Measurements from ENCODE around the gene BPHL.
"Not testable (repeated sequence)": the region's sequence is repeated elsewhere in the genome, so short reads cannot be mapped to it uniquely, and the experiment has no call there.

BPHL gene

DNA sequence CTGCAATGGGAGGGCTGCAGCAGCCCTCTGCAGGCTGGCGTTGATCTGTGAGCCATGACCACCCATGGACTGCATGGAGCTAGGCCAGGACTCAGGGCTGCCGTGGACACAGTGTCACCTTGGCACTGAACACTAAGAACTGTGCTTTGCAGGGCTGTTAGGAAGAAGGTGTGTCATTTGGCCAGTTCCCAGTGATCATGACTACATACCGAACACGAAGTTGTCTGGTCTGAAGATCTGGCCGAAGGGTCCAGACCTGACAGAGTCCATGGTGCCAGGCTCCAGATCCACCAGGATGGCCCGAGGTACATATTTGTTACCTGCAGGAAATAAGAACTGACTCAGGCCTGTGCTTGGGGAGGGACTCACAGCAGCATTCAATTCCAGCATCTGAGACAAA is 36.9 kb downstream of the BPHL start:
- peaks cover 49% of the 10 kb centered on the region for H3K27me3 Mint-ChIP-seq
- H3K36me3 Mint-ChIP-seq, DNase-seq, CTCF ChIA-PET, H3K9me3 Mint-ChIP-seq, H3K4me3 Mint-ChIP-seq, H3K27ac Mint-ChIP-seq: not testable (repeated sequence)
- peaks cover 19% of the 10 kb centered on the region for H3K4me1 Mint-ChIP-seq

DNA sequence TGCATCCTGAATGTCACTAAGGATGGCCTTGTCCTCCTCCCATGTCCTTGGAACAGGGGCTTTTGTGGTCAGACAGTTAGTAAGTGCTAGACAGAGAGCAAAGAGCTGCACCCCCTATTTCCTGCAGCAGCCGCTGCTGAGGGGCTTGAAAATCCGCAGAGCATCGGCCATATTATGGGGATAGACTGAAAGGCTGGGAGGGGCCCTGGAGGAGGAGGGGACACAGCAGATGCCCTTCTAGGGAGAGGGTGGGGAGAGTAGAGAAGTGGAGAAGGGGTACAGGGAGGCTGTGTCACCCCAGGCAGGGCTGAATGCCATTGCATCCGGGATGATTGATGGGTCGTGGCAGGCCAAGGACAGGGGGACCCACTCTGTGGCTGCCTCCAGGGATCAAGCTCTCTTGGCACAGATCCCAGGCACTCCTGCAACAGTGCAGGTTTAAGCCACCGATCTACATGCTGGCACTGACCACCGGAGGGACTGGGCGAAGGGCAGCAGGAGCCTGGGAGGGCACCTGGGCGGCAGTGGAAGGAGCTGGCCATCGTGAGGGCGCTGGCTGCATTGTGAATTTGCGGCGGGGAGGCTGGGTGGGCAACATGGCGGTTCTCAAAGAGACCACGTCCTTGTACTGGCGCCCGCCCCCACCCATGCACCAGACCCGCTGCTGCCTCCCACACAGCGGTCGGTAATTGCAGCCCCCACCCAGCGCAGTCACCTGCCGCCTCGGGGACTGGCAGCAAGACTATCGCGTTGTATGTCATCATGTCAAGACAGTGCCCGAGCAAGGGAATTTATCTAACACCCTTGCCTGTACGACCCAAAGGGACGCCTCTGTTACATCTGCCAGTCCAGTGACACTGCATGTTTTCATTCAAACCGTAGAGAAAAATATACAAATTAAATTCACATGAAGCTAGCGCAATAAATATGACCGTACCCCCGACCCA is 37.9 kb downstream of the BPHL start:
- H3K27ac Mint-ChIP-seq = peak overlapping the region; percentile 84
- peaks cover 59% of the 10 kb centered on the region for H3K27me3 Mint-ChIP-seq
- not testable (repeated sequence) for H3K9me3 Mint-ChIP-seq, H3K36me3 Mint-ChIP-seq
- H3K4me1 Mint-ChIP-seq = peaks cover 25% of the 10 kb centered on the region
- peak; percentile 44 for DNase-seq
- peak overlapping the region; percentile 81 for H3K4me3 Mint-ChIP-seq
- CTCF ChIA-PET = interaction anchor here (0.6 to 1.0 kb wide), 4 partner anchors 8 to 104 kb away, joined by 3 to 7 read pairs (median 3); no protein-coding TSS in a partner anchor

DNA sequence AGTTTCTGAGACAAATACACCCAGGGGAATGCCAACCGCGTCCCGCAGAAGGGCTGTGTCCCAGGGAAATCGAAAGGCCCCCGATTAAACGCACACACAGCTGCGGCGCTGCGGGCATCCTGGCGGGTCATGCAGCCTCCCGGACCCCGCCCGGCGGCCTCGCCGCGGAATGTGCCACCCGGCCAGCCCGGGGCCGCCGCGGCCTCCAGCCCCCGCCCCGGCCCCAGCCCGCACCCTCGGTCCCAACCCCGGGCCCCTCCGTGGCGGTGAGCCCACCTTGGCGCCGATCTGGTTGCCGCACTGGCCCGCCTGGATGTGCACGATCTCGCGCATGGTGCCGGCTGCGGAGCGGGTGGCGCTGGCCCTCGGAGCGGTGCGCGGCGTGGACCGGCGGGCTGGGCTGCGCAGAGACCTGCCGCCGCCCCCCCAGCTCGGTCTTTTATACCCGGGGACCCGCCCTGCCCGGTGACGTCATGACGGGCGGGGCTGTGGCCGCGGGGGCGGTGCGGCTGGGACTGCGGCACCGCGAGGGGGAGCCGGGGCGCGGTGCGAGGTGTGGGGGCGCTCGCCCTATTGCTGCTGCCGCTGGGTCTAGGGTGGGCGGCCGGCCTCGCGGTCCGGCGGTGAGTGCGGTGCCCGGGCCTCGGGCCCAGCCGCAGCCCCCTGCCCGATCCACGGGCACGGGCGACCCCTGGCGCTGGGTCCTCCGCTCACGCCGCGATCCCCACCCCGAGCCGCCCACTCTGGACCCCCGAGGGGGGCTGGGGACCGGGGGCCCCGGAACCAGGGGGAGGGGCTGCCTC is 38.8 kb downstream of the BPHL start, which contains the start of gene TUBB2A:
TUBB2A (minus strand) TSS at position 414 of the 803 bp plus-strand sequence; CDS start at position 333, 81 bp downstream.
- CTCF ChIA-PET = interaction anchor here (0.6 to 1.0 kb wide), 4 partner anchors 9 to 104 kb away, joined by 3 to 7 read pairs (median 3); no protein-coding TSS in a partner anchor
- H3K27me3 Mint-ChIP-seq = peaks cover 66% of the 10 kb centered on the region
- peak within 1 kb of the TSS; percentile 84 for H3K27ac Mint-ChIP-seq
- H3K4me3 Mint-ChIP-seq = peak within 1 kb of the TSS; percentile 81
- peaks cover 3% of the 10 kb centered on the region for H3K9me3 Mint-ChIP-seq
- peak; percentile 86 for DNase-seq
- H3K4me1 Mint-ChIP-seq = peaks cover 25% of the 10 kb centered on the region
- H3K36me3 Mint-ChIP-seq = peaks cover 4% of the 10 kb centered on the region

DNA sequence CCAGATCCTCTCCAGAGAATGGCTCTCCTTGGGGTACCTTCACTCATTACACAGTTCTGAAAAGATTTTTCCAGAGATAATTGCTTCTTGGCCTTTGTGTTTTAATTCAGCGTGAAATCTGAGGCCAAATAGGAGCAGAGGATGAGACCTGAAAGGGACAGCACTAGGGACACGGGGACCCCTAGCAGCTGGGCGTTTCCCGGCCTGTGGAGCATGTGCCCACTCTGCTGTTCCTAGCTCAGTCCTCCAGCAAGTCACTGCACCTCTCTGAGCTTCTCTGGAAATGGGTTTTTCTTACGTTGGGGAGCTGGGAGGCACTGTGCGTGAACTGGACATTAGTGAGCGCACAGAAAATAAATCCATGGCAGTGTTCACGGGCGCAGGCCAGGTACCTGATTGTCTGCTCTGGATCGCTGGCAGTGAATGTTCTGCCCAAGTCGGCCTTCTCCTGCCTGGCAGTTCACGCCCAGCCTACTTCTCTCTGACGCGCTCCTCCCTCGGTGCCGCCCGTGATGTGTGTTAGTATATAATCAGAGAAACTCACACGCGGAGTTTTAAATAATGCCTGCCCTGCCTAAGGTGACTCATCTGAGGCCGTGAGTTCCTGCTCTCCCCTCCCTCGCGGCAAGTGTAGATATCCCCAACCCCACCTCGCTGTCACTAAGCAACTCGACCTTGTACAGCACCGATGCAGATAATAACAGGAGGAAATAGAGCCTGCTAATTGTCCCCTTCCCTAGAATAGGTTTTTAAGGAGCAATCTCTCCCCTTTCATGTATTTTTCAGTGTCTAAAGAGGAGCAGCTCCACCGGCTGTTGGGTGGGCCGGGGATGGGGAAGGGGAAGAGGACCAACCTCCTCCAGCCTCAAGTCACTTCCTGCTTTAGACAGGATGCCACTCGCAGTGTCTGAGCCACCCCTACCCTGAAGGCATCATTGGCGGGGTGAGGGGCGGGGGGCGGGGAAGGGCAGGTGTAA is 41.6 kb downstream of the BPHL start:
- H3K27me3 Mint-ChIP-seq = peaks cover 85% of the 10 kb centered on the region
- H3K27ac Mint-ChIP-seq = peak overlapping the region; percentile 69
- peak overlapping the region; percentile 8 for H3K4me3 Mint-ChIP-seq
- peaks cover 35% of the 10 kb centered on the region for H3K4me1 Mint-ChIP-seq
- H3K36me3 Mint-ChIP-seq = peaks cover 4% of the 10 kb centered on the region
- peaks cover 3% of the 10 kb centered on the region for H3K9me3 Mint-ChIP-seq
- CTCF ChIA-PET = interaction anchor here (0.6 to 1.3 kb wide), 2 partner anchors 33 to 92 kb away, joined by 3 to 4 read pairs; no protein-coding TSS in a partner anchor
- peak; percentile 52 for DNase-seq

DNA sequence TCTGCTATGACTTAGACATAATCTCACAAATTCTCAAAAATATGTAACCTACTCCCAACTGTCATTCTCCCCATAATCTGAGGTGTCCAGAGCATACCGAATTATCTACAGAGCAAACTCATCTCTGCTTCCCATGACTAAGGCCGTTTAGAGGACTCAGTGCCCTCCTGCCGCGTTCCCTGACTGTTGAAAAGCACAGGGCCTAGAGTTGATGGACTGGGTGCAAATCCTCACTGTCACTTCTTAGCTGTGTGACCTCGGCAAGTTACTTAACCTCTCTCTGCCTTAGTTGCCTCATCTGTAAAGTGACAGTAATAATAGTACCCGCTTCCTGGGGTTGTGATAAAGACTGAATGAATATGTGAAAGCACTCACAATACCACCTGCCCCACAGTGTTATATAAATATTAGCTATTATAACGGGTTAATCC is 43.6 kb downstream of the BPHL start:
- no peak overlapping the region for H3K27ac Mint-ChIP-seq

DNA sequence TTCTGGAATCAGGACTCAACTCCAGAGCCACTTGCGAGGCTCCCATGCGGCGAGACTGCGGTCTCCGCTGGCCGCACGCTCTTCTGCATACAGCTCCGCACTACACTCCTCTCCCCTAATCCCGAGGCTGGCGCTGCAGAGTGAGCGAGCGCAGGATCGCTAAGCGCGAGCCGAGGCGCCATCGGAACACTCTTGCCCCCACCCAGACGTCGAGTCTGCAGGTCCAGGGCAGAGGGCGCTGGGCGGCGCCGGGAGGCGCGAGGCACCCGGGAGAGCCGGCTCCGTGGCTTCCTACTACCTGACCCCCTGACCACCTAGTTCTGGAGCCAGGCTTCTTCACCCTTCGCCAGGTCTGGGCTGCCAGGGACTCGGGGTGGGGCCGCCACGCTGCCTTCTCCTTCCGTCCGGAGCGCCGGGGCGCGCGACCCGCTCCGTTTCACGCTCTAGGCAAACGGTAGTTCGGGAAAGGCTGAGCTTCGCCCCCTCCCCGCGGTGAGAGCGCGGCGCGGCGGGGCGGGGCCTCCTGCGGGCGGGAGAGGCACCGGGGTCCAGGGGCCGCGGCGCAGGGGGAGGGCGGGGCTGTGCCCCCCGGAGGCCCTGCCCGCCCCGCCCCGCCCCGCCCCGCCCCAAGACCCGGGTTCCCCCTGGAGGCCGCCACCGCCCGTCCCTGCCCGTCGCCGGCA is 44.2 kb downstream of the BPHL start:
- CTCF ChIA-PET = no interaction called here
- peak overlapping the region; percentile 75 for H3K27ac Mint-ChIP-seq
- H3K9me3 Mint-ChIP-seq = peaks cover 3% of the 10 kb centered on the region
- DNase-seq = peak; percentile 66
- H3K4me3 Mint-ChIP-seq = peak overlapping the region; percentile 77
- H3K4me1 Mint-ChIP-seq = peaks cover 27% of the 10 kb centered on the region
- peaks cover 82% of the 10 kb centered on the region for H3K27me3 Mint-ChIP-seq
- H3K36me3 Mint-ChIP-seq = peaks cover 4% of the 10 kb centered on the region

More for the DNA sequence above, 43.6 kb downstream of the BPHL start:
- peaks cover 3% of the 10 kb centered on the region for H3K9me3 Mint-ChIP-seq
- peaks cover 4% of the 10 kb centered on the region for H3K36me3 Mint-ChIP-seq
- DNase-seq = no peak
- CTCF ChIA-PET = no interaction called here
- peak overlapping the region; percentile 46 for H3K4me3 Mint-ChIP-seq
- peaks cover 27% of the 10 kb centered on the region for H3K4me1 Mint-ChIP-seq
- peaks cover 82% of the 10 kb centered on the region for H3K27me3 Mint-ChIP-seq

DNA sequence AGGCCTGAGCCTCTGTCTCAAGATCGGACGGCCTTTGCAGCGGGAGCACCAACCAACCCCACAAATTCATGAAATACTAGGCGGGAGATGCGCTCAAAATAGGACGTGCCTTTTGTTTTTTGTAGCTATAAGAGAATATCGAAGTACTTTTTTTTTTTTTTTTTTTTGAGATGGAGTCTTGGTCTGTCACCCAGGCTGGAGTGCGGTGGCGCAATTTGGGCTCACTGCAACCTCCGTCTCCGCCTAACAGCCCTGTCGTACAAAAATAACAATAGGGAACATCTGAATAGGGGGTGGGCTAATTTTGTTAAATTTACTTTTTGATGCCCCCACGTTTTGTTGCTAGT is 44.7 kb downstream of the BPHL start:
- Mint-ChIP-seq H3K36me3 (peaks cover 4% of the 10 kb centered on the region), H3K4me3 (peak overlapping the region; percentile 77), H3K27me3 (peaks cover 77% of the 10 kb centered on the region), H3K4me1 (peaks cover 25% of the 10 kb centered on the region), H3K9me3 (peaks cover 3% of the 10 kb centered on the region), H3K27ac (no peak overlapping the region)
- CTCF ChIA-PET = interaction anchor here (0.9 kb wide), 1 partner anchor 88 kb away, joined by 4 read pairs; no protein-coding TSS in a partner anchor
- DNase-seq = no peak

DNA sequence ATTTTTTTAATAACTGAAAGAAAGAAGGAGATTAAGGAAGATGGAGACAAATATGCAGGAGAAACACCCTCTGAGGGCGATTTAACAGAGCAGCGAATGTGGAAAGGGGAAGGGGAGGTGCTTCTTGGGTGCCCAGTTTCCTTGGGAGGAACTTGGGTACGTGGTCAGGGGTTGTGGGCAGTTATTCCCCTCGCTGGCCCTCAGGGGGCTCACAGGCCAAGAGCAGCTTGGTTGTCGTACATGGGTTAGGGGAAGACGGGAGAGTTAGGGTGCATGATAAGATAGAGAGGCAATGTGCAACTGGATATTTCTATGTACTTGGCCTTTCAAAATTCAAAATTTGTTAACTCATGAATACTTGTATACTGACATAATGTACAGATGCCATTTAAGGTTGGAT is 45.9 kb downstream of the BPHL start:
- no peak for DNase-seq
- Mint-ChIP-seq H3K4me3 (peak overlapping the region; percentile 7), H3K4me1 (peaks cover 23% of the 10 kb centered on the region)

DNA sequence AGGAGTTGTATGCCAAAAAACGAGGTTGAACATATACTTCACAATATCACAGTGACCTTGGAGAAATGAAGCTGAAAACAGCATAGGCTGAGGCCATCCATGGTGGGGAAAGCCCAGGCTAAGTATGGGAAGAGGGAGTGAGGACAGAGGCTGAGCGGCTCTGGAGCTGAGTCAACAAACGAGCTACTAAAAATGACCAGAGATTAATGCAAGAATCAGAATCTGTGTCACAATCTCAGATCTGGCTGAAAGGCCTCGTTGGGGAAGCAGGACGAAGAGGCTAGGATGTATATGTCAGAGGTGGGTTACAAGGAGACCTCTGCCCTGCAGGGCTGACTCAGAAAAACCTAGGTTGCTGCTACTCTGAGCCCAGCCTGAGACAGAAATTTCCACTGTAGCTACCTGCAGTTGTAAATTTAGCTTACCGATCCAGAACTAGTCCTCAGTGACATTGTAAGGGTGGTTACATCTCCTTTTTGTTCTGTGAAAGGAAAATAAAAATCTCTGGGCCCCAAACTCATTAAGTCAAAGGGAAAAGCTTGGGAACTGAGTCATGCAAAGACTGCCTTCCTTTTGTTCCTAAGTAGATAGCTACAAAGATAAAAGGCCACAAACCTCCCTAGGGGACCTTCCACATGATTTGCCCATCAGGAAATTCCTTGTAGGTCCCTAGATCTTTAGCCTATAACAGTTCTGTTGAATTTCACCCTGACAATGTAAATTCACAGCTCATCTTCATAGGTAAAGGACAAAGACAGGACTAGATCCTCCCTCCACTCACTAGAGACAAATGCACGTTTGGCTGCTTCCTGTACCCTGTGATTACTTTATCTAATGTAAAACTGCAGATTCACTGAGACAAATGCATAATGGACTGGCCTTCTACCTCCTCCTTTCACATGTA is 47.4 kb downstream of the BPHL start:
- H3K4me1 Mint-ChIP-seq = peaks cover 12% of the 10 kb centered on the region
- no peak overlapping the region for H3K27ac Mint-ChIP-seq
- no peak for DNase-seq
- no peak overlapping the region for H3K4me3 Mint-ChIP-seq
- CTCF ChIA-PET = interaction anchor here (0.9 kb wide), 1 partner anchor 9 kb away, joined by 7 read pairs; the partner anchor contains the start of gene TUBB2A
- peaks cover 52% of the 10 kb centered on the region for H3K27me3 Mint-ChIP-seq
- no peaks in the 10 kb centered on the region for H3K9me3 Mint-ChIP-seq
- no peaks in the 10 kb centered on the region for H3K36me3 Mint-ChIP-seq

More for the DNA sequence above, 45.9 kb downstream of the BPHL start:
- peaks cover 4% of the 10 kb centered on the region for H3K36me3 Mint-ChIP-seq
- H3K27me3 Mint-ChIP-seq = peaks cover 67% of the 10 kb centered on the region
- peaks cover 3% of the 10 kb centered on the region for H3K9me3 Mint-ChIP-seq
- CTCF ChIA-PET = no interaction called here
- H3K27ac Mint-ChIP-seq = no peak overlapping the region

DNA sequence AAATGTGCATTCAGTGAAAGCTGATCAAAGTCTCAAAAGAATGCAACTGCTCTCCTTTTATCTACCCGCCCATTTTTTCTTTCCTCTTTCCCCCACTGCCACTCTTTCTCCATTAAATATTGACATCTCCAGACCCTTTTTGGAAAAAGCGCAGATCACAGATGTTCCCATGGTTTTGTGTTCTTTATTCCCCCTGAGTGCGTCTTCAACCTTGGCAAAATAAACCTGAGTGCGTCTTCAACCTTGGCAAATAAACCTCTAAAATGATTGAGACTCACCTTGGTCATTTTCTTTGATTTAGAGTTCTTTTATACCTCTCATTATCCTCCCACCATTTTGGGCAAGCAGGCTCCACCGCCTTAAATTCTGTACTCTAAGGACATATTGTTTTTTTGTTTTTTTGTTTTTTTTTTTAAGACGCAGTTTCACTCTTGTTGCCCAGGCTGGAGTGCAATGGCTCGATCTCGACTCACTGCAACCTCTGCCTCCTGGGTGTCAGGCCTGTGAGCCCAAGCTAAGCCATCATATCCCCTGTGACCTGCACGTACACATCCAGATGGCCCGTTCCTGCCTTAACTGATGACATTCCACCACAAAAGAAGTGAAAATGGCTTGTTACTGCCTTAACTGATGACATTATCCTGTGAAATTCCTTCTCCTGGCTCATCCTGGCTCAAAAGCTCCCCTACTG is 48.2 kb downstream of the BPHL start:
- H3K9me3 Mint-ChIP-seq, DNase-seq, H3K27ac Mint-ChIP-seq, H3K36me3 Mint-ChIP-seq, H3K4me1 Mint-ChIP-seq, H3K4me3 Mint-ChIP-seq: not testable (repeated sequence)
- peaks cover 45% of the 10 kb centered on the region for H3K27me3 Mint-ChIP-seq
- CTCF ChIA-PET = interaction anchor here (0.9 kb wide), 1 partner anchor 10 kb away, joined by 7 read pairs; the partner anchor contains the start of gene TUBB2A

DNA sequence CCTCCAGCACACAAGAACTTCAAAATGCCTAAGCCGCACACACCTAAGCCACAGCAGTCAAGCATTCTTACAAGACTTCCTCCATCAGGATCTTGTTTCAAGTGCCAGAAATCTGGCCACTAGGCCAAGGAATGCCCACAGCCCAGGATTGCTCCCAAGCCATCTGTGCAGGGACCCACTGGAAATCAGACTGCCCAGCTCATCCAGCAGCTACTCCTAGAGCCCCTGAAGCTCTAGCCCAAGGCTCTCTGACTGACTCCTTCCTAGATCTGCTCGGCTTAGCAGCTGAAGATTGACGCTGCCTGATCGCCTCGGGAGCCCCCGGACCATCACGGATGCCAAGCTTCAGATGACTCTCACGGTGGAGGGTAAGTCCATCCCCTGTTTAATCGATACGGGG is 49.5 kb downstream of the BPHL start:
- H3K4me3 Mint-ChIP-seq, H3K36me3 Mint-ChIP-seq, H3K4me1 Mint-ChIP-seq, CTCF ChIA-PET, H3K9me3 Mint-ChIP-seq, H3K27ac Mint-ChIP-seq, DNase-seq: not testable (repeated sequence)
- H3K27me3 Mint-ChIP-seq = peaks cover 32% of the 10 kb centered on the region

DNA sequence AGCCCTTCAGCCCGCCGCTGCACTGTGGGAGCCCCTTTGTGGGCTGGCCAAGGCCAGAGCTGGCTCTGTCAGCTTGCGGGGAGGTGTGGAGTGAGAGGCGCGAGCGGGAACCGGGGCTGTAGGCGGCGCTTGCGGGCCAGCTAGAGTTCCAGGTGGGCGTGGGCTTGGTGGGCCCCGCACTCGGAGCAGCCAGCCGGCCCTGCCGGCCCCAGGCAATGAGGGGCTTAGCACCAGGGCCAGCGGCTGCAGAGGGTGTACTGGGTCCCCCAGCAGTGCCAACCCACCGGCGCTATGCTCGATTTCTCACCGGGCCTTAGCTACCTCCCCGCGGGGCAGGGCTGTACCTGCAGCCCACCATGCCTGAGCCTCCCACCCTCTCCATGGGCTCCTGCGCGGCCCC is 52.2 kb downstream of the BPHL start:
- CTCF ChIA-PET, H3K27ac Mint-ChIP-seq, H3K36me3 Mint-ChIP-seq: not testable (repeated sequence)

More for the DNA sequence above, 52.2 kb downstream of the BPHL start:
- not testable (repeated sequence) for H3K9me3 Mint-ChIP-seq, H3K4me1 Mint-ChIP-seq, DNase-seq, H3K4me3 Mint-ChIP-seq
- H3K27me3 Mint-ChIP-seq = peaks cover 20% of the 10 kb centered on the region

Data from activated naive CD4-positive, alpha-beta T cell treated with anti-CD3 and anti-CD28 coated beads, Interleukin-2, amount 10 ng/mL, durations not matched to agents 7 days and 5 days (primary cell).